Fibroblast of lung (primary cell): ENCODE results near the gene DAPK1. TPM values are rescaled to one million over a fixed set of nuclear protein-coding genes. Genes with fewer than 3 reads are reported as not detected.
A peak's percentile ranks its signal among the peaks of the same experiment; 100 is the strongest.

Source experiments
- DNase-seq, 2 donors: peaks; one replicate each; pipeline versions ENCODE4 v3.0.0 to v3.0.0-alpha.2; 2010; ENCODE audit warnings: low read depth in 2 of 2
- H2AFZ ChIP-seq: 2 replicates; pipeline ENCODE4 v1.5.1; 2012; ENCODE audit warnings: low read length, control low read depth, inconsistent platforms
- H3K27ac ChIP-seq: 2 replicates; pipeline ENCODE4 v1.5.1; 2011; ENCODE audit warnings: low read length, control low read depth; ENCODE audit not compliant: insufficient read depth
- H3K27me3 ChIP-seq: 2 replicates; pipeline ENCODE4 v1.5.1; 2011; ENCODE audit warnings: mild to moderate bottlenecking, low read length; ENCODE audit not compliant: control insufficient read depth, insufficient read depth
- H3K36me3 ChIP-seq: 2 replicates; pipeline ENCODE4 v1.5.1; 2011; ENCODE audit warnings: low read length; ENCODE audit not compliant: control insufficient read depth, insufficient read depth
- H3K4me1 ChIP-seq: 2 replicates; pipeline ENCODE4 v1.5.1; 2011; ENCODE audit warnings: low read length; ENCODE audit not compliant: control insufficient read depth, insufficient read depth; ENCODE audit errors: extremely low read depth
- H3K4me2 ChIP-seq: 2 replicates; pipeline ENCODE4 v1.5.1; 2011; ENCODE audit warnings: low read length, control low read depth; ENCODE audit not compliant: insufficient read depth; ENCODE audit errors: extremely low read depth
- H3K4me3 ChIP-seq, 4 experiments: fragments of 200-600 bp in 1 of 4; sonication (generic) in 1 of 4; replicated peaks in 1 of 4; 2 replicates each; pipeline ENCODE4 v1.5.1; 2011 to 2016; ENCODE audit warnings: low read length in 4 of 4, low read depth in 3 of 4, mild to moderate bottlenecking in 3 of 4, control low read depth in 2 of 4, inconsistent platforms in 1 of 4, mixed read lengths in 1 of 4; ENCODE audit not compliant: insufficient read depth in 1 of 4; ENCODE audit errors: control extremely low read depth in 1 of 4
- H3K79me2 ChIP-seq: 2 replicates; pipeline ENCODE4 v1.5.1; 2012; ENCODE audit warnings: mild to moderate bottlenecking, low read length, inconsistent platforms; ENCODE audit not compliant: control insufficient read depth, insufficient read depth
- H3K9ac ChIP-seq: 2 replicates; pipeline ENCODE4 v1.5.1; 2011; ENCODE audit warnings: mild to moderate bottlenecking, low read length, control low read depth; ENCODE audit not compliant: insufficient read depth
- H3K9me3 ChIP-seq: 2 replicates; pipeline ENCODE4 v1.5.1; 2012; ENCODE audit warnings: low read depth, low read length; ENCODE audit not compliant: control insufficient read depth, insufficient read depth
- H4K20me1 ChIP-seq: 2 replicates; pipeline ENCODE4 v1.5.1; 2011; ENCODE audit warnings: low read length; ENCODE audit not compliant: control insufficient read depth, insufficient read depth; ENCODE audit errors: extremely low read depth
- EZH2 ChIP-seq: IDR thresholded peaks from 2 replicates; pipeline ENCODE4 v1.5.1; 2012; ENCODE audit warnings: low read length, control low read depth, mild to moderate bottlenecking; ENCODE audit errors: missing control alignments
- polyA plus RNA-seq, 2 donors: library from polyadenylated mRNA; depleted of rRNA in 1 of 2; stranded (reverse) in 1 of 2; unstranded in 1 of 2; fragments of >200 nt; gene quantifications; 2 replicates each; pipeline ENCODE4 v1.2.1, GENCODE V29; 2011 to 2012; ENCODE audit warnings: missing spikeins in 1 of 2
- total RNA-seq: library from RNA; depleted of rRNA; stranded (reverse); fragments of >200 nt; gene quantifications from 2 replicates; pipeline ENCODE4 v1.2.1, GENCODE V29; 2014
- TF ChIP-seq, protein P1 (sequence below), 2 donors: IDR thresholded peaks in 1 of 2; conservative IDR thresholded peaks in 1 of 2; 1 replicate in 1 of 2; 2 replicates in 1 of 2; pipeline ENCODE4 v1.5.1; 2011 to 2012; ENCODE audit warnings: low read length in 2 of 2, control low read depth in 1 of 2, inconsistent platforms in 1 of 2, low read depth in 1 of 2, mild to moderate bottlenecking in 1 of 2

Gene DAPK1
- total and polyA plus RNA-seq, 2 donors (not counting 1 experiment from before 2014, with no cell fraction given): 1.1 to 15.5 TPM

GRCh38 chr9:87515588-87516221 is 18.0 kb downstream of the DAPK1 start:
- Histone ChIP-seq H3K27me3 (no peaks in the 10 kb centered on the region), H3K79me2 (no peaks in the 10 kb centered on the region), H3K9me3 (no peaks in the 10 kb centered on the region), H3K36me3 (no peaks in the 10 kb centered on the region), H3K9ac (no peak overlapping the region), H2AFZ (no peak overlapping the region), H3K4me3 (no peak overlapping the region), H3K4me1 (no peaks in the 10 kb centered on the region), H4K20me1 (no peaks in the 10 kb centered on the region), H3K27ac (no peak overlapping the region), H3K4me2 (no peak overlapping the region)
- TF ChIP-seq EZH2: no peak
- TF ChIP-seq, protein P1, sequence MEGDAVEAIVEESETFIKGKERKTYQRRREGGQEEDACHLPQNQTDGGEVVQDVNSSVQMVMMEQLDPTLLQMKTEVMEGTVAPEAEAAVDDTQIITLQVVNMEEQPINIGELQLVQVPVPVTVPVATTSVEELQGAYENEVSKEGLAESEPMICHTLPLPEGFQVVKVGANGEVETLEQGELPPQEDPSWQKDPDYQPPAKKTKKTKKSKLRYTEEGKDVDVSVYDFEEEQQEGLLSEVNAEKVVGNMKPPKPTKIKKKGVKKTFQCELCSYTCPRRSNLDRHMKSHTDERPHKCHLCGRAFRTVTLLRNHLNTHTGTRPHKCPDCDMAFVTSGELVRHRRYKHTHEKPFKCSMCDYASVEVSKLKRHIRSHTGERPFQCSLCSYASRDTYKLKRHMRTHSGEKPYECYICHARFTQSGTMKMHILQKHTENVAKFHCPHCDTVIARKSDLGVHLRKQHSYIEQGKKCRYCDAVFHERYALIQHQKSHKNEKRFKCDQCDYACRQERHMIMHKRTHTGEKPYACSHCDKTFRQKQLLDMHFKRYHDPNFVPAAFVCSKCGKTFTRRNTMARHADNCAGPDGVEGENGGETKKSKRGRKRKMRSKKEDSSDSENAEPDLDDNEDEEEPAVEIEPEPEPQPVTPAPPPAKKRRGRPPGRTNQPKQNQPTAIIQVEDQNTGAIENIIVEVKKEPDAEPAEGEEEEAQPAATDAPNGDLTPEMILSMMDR (conservative IDR thresholded peaks at IDR 0.05 in 1 of 2, IDR thresholded peaks at IDR 0.05 in 1 of 2; ENCODE audit: low read depth in 1 of 2, low read length in 2 of 2): no peak
- no peak for DNase-seq

DNA sequence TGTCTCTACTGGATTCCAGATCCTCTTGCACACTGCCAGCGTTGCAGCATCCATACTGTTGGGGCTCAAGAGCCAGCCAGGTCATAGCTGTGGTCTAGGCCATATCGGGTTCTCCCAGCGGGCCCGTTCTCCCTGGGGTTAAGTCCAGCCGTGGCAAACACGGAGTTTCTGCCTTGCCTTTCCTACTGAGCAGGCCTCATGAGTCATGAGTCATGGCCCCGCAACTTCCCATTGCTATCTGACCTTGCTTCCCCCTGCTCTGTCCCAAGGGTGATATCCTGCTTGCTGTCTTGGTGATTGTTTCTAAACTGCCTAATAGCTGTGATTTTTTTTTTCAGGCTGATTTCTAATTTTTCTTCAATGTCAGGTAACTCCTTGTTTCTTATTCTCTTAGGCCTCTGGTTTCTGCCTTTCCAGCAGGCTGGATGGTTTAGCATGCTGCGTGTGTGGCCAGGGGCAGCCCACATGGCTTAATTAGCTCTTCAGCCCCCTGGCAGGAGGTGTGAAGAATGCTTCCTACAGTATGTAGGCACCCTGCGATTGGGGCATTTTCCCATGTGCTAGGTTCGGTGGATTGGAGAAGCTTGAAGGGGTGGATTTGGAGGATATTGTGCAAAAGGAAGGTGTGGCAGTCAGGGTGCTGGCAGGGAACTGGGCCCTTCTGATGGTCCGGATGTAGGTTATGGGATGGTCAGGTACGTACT is 18.7 kb downstream of the DAPK1 start:
- Histone ChIP-seq H3K27me3 (no peaks in the 10 kb centered on the region), H3K79me2 (no peaks in the 10 kb centered on the region), H3K9me3 (no peaks in the 10 kb centered on the region), H3K27ac (no peak overlapping the region), H3K4me3 (no peak overlapping the region), H3K36me3 (no peaks in the 10 kb centered on the region), H3K9ac (no peak overlapping the region), H2AFZ (no peak overlapping the region), H4K20me1 (no peaks in the 10 kb centered on the region), H3K4me1 (no peaks in the 10 kb centered on the region), H3K4me2 (no peak overlapping the region)
- peak; percentile 40 to 49 for DNase-seq
- TF ChIP-seq, protein P1 (conservative IDR thresholded peaks at IDR 0.05 in 1 of 2, IDR thresholded peaks at IDR 0.05 in 1 of 2; ENCODE audit: low read depth in 1 of 2, low read length in 2 of 2): no peak

DNA sequence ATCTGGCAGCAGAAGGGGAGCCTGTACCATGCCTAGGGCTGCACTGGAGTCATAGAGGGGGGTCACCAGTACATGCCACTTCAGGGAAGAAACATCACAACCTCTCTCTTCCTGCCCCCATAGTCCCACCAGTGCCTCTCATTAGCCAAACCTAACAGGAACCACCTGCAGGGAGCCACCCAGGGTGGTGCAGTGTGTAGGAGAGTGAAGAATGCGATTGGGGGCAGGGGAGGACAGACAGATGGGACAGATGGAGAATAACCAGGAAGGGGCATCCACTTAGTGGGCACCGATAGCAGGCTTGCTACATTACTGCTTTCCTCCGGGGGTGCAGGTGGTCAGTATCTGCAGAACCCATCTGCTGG is 19.2 kb downstream of the DAPK1 start:
- DNase-seq: no peak
- Histone ChIP-seq H3K36me3 (no peaks in the 10 kb centered on the region), H3K27ac (no peak overlapping the region), H3K4me1 (no peaks in the 10 kb centered on the region), H4K20me1 (no peaks in the 10 kb centered on the region), H3K4me3 (no peak overlapping the region), H2AFZ (no peak overlapping the region), H3K9me3 (no peaks in the 10 kb centered on the region), H3K9ac (no peak overlapping the region), H3K27me3 (no peaks in the 10 kb centered on the region), H3K4me2 (no peak overlapping the region), H3K79me2 (no peaks in the 10 kb centered on the region)
- TF ChIP-seq EZH2: no peak
